GM19468 (cell line): ENCODE data around the gene CHST4.
A peak's percentile ranks its signal among the peaks of the same experiment; 100 is the strongest.
"Not testable (repeated sequence)": the region's sequence is repeated elsewhere in the genome, so short reads cannot be mapped to it uniquely, and the experiment has no call there.

ENCODE experiments used
- ATAC-seq: cut with Tn5 transposase; IDR thresholded peaks from one replicate; pipeline ENCODE4 v1.9.1; 2021; ENCODE audit warnings: mild to moderate bottlenecking, moderate library complexity, moderate number of reproducible peaks; ENCODE audit not compliant: unreplicated experiment; ENCODE audit errors: extremely low read depth

CHST4 gene

GRCh38 chr16:71526111-71526631, at the start of gene CHST4:
Gene CHST4 (plus strand): TSS chr16:71526426. CDS start chr16:71536678, 10,252 bp downstream.
- ATAC-seq, result no peak

- no peak for ATAC-seq
Observed at GRCh38 chr16:71476457-71477124, 49.6 kb upstream of the CHST4 start.

- ATAC-seq, result no peak
Observed at GRCh38 chr16:71479420-71479819, 46.8 kb upstream of the CHST4 start.

- no peak for ATAC-seq
Observed at GRCh38 chr16:71480956-71481355, 45.3 kb upstream of the CHST4 start.

GRCh38 chr16:71482569-71482968, 43.7 kb upstream of the CHST4 start:
- no peak for ATAC-seq

- peak; percentile 66 for ATAC-seq
Observed at GRCh38 chr16:71484006-71484893, 42.0 kb upstream of the CHST4 start.

GRCh38 chr16:71489122-71489521, 37.1 kb upstream of the CHST4 start, which contains the start of gene ZNF19:
Gene ZNF19 (minus strand): TSS chr16:71489324. CDS start chr16:71482114, 7,210 bp downstream.
- no peak for ATAC-seq

GRCh38 chr16:71490361-71490760, 35.9 kb upstream of the CHST4 start:
- ATAC-seq, result no peak

GRCh38 chr16:71491054-71491453, 35.2 kb upstream of the CHST4 start:
- no peak for ATAC-seq

- no peak for ATAC-seq
Observed at GRCh38 chr16:71492786-71493185, 33.4 kb upstream of the CHST4 start.

GRCh38 chr16:71493213-71493612, 33.0 kb upstream of the CHST4 start:
- no peak for ATAC-seq

- no peak for ATAC-seq
Observed at GRCh38 chr16:71498031-71498430, 28.2 kb upstream of the CHST4 start.

GRCh38 chr16:71499775-71500364, 26.4 kb upstream of the CHST4 start:
- no peak for ATAC-seq

- no peak for ATAC-seq
Observed at GRCh38 chr16:71500964-71501363, 25.3 kb upstream of the CHST4 start.

GRCh38 chr16:71501547-71501946, 24.7 kb upstream of the CHST4 start:
- ATAC-seq, result no peak

GRCh38 chr16:71504051-71504450, 22.2 kb upstream of the CHST4 start:
- not testable (repeated sequence) for ATAC-seq

- no peak for ATAC-seq
Observed at GRCh38 chr16:71504901-71505300, 21.3 kb upstream of the CHST4 start.

GRCh38 chr16:71507061-71507460, 19.2 kb upstream of the CHST4 start:
- ATAC-seq, result no peak

- ATAC-seq, result no peak
Observed at GRCh38 chr16:71513302-71513701, 12.9 kb upstream of the CHST4 start.

GRCh38 chr16:71514476-71514875, 11.8 kb upstream of the CHST4 start:
- ATAC-seq, result no peak

GRCh38 chr16:71515026-71515425, 11.2 kb upstream of the CHST4 start:
- ATAC-seq, result no peak
